GM19455 (cell line): ENCODE measurements around the gene MYL4.
"Not testable (repeated sequence)": the region's sequence is repeated elsewhere in the genome, so short reads cannot be mapped to it uniquely, and the experiment has no call there.

Experiments
- ATAC-seq: cut with Tn5 transposase; IDR thresholded peaks from one replicate; pipeline ENCODE4 v1.9.1; 2021; ENCODE audit not compliant: unreplicated experiment

The MYL4 gene

GRCh38 chr17:47219621-47220475, 10.7 kb downstream of the MYL4 start:
- ATAC-seq = no peak

- ATAC-seq = no peak
These were observed 11.4 kb downstream of the MYL4 start for GRCh38 chr17:47220531-47220999.

GRCh38 chr17:47221154-47221553, 12.0 kb downstream of the MYL4 start:
- ATAC-seq = no peak

- ATAC-seq = no peak
These were observed 12.9 kb downstream of the MYL4 start for GRCh38 chr17:47222047-47222446.

GRCh38 chr17:47223007-47223406, 13.9 kb downstream of the MYL4 start:
- ATAC-seq = no peak

- no peak for ATAC-seq
These were observed 14.3 kb downstream of the MYL4 start for GRCh38 chr17:47223460-47223859.

GRCh38 chr17:47224077-47224476, 14.9 kb downstream of the MYL4 start:
- not testable (repeated sequence) for ATAC-seq

- no peak for ATAC-seq
These were observed 15.8 kb downstream of the MYL4 start for GRCh38 chr17:47224966-47225365.

GRCh38 chr17:47225436-47225858, 16.3 kb downstream of the MYL4 start:
- ATAC-seq = no peak

GRCh38 chr17:47225911-47226688, 17.0 kb downstream of the MYL4 start:
- no peak for ATAC-seq

- no peak for ATAC-seq
These were observed 18.7 kb downstream of the MYL4 start for GRCh38 chr17:47227862-47228261.

GRCh38 chr17:47229535-47230443, 20.6 kb downstream of the MYL4 start:
- ATAC-seq = peak; percentile 55

GRCh38 chr17:47230864-47231263, 21.7 kb downstream of the MYL4 start:
- no peak for ATAC-seq

GRCh38 chr17:47231334-47231733, 22.2 kb downstream of the MYL4 start:
- ATAC-seq = no peak

GRCh38 chr17:47231866-47232265, 22.7 kb downstream of the MYL4 start:
- ATAC-seq = no peak

GRCh38 chr17:47232465-47232864, 23.3 kb downstream of the MYL4 start:
- ATAC-seq = no peak

GRCh38 chr17:47235506-47235905, 26.4 kb downstream of the MYL4 start:
- no peak for ATAC-seq

- ATAC-seq = no peak
These were observed 26.8 kb downstream of the MYL4 start for GRCh38 chr17:47235923-47236322.

- ATAC-seq = no peak
These were observed 28.7 kb downstream of the MYL4 start for GRCh38 chr17:47237841-47238240.

GRCh38 chr17:47238321-47239010, 29.3 kb downstream of the MYL4 start:
- ATAC-seq = no peak
